BE2C (cell line): Measurements from ENCODE around the gene RNF152.

ENCODE experiments used
- DNase-seq: peaks from one replicate; pipeline ENCODE4 v3.0.0-alpha.2; 2020
- H3K27me3 ChIP-seq: fragments of 250-450 bp; sonication (Bioruptor Pico); 2 replicates; pipeline ENCODE4 v1.5.1; 2020; ENCODE audit warnings: mild to moderate bottlenecking
- H3K36me3 ChIP-seq: fragments of 250-450 bp; sonication (Bioruptor Pico); 2 replicates; pipeline ENCODE4 v1.5.1; 2020; ENCODE audit warnings: mild to moderate bottlenecking
- H3K4me1 ChIP-seq: fragments of 250-450 bp; sonication (Bioruptor Pico); 2 replicates; pipeline ENCODE4 v1.5.1; 2020
- H3K4me3 ChIP-seq: 2 replicates; pipeline ENCODE4 v1.5.1; 2011; ENCODE audit warnings: low read depth, low read length
- H3K9me3 ChIP-seq: fragments of 250-450 bp; sonication (Bioruptor Pico); 2 replicates; pipeline ENCODE4 v1.5.1; 2020
- TF ChIP-seq, protein P1 (sequence below): IDR thresholded peaks from 2 replicates; pipeline ENCODE4 v1.5.1; 2012; ENCODE audit warnings: mild to moderate bottlenecking, low read depth, low read length

The RNF152 gene

DNA sequence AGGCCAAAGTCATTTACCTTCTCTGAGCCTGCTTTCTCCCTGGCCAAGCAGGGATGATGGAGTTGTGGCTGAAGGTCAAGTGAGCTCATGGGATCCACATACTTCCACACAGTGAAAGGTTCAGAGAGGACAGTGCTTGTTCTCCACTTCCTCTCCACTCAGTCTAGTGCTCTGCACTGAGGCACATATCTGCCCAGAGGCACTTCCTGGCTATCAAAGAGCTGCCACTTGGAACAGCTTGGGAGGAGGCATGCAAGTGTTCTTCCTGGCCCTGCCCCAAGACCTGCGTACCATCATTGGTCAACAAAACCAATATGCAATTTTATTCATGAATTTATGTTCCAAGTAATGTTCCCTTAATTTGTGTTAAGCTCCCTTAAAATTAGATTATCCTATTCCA is 71.9 kb downstream of the RNF152 start:
- no peak for DNase-seq
- H3K27me3 ChIP-seq, result no peaks in the 10 kb centered on the region
- H3K36me3 ChIP-seq, result no peaks in the 10 kb centered on the region
- no peaks in the 10 kb centered on the region for H3K4me1 ChIP-seq
- no peaks in the 10 kb centered on the region for H3K9me3 ChIP-seq
- TF ChIP-seq, protein P1, sequence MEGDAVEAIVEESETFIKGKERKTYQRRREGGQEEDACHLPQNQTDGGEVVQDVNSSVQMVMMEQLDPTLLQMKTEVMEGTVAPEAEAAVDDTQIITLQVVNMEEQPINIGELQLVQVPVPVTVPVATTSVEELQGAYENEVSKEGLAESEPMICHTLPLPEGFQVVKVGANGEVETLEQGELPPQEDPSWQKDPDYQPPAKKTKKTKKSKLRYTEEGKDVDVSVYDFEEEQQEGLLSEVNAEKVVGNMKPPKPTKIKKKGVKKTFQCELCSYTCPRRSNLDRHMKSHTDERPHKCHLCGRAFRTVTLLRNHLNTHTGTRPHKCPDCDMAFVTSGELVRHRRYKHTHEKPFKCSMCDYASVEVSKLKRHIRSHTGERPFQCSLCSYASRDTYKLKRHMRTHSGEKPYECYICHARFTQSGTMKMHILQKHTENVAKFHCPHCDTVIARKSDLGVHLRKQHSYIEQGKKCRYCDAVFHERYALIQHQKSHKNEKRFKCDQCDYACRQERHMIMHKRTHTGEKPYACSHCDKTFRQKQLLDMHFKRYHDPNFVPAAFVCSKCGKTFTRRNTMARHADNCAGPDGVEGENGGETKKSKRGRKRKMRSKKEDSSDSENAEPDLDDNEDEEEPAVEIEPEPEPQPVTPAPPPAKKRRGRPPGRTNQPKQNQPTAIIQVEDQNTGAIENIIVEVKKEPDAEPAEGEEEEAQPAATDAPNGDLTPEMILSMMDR, result no peak
- no peak overlapping the region for H3K4me3 ChIP-seq

DNA sequence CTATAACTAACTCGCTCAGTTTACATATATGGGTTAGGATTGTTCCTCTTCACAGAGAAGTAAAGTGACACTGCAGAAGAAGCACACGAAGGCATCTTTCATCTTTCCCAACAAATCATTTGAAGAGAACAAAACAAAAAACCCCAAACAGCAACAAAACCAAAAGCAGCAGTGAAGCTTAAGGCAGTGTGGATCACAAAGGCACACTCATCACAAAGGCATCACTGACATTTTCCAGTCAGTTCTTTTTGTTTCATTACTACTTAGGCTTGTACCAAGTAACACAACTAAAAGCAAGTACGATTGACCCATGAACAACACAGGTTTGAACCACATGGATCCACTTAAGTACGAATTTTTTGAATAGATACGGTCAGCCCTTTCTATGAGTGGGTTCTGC is 75.7 kb downstream of the RNF152 start:
- H3K36me3 ChIP-seq, result no peaks in the 10 kb centered on the region
- H3K9me3 ChIP-seq, result no peaks in the 10 kb centered on the region
- DNase-seq, result no peak
- no peak overlapping the region for H3K4me3 ChIP-seq
- no peaks in the 10 kb centered on the region for H3K4me1 ChIP-seq
- TF ChIP-seq, protein P1, result no peak
- no peaks in the 10 kb centered on the region for H3K27me3 ChIP-seq

DNA sequence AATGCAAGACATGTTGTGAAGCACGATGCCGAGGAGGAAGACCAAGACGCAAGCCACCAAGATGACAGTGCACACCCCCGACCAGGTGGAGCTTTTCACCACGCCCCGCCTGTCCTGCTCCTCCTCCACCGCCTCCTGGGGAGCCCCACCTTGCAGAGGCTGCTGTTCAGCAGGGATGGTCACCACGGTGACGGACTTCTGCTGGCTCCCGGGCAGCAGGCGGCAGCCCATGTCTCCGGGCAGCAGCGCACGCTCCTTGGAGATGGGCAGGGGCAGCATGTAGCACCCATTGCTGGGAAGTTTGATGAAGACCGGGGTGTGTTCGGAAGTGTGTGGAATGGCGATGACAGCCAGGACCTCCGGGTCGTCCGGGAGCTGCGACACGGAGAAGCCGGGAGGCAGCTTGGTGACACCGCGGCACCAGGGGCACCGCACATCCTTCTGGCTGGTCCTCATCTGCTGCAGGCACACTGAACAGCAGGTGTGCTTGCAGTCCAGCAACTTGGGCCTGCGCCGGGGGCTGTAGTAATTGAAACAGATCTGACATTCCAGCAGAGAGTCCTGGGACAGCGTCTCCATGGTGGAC is 76.8 kb downstream of the RNF152 start:
- H3K36me3 ChIP-seq, result no peaks in the 10 kb centered on the region
- TF ChIP-seq, protein P1, result no peak
- no peak for DNase-seq
- H3K4me1 ChIP-seq, result no peaks in the 10 kb centered on the region
- H3K9me3 ChIP-seq, result no peaks in the 10 kb centered on the region
- no peak overlapping the region for H3K4me3 ChIP-seq
- H3K27me3 ChIP-seq, result no peaks in the 10 kb centered on the region

DNA sequence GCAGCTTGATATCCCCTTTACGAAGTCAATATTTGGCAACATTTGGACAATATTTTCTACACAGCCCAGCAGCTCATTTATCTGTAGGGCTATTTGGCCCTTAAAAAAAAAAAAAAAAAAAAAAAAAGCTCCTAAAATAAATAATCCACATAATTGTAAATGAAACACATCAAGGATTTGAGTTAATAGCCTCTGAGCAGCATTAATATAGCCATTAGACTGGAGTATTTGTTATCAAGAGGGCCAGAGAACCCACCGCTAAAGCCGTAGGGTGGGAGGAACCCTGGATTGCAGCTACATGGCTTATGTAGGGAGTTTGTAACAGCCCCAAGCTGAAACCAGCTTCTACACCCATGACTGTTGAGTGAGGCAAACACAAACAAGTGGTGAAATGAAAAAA is 84.5 kb downstream of the RNF152 start:
- Histone ChIP-seq H3K4me1 (no peaks in the 10 kb centered on the region), H3K27me3 (no peaks in the 10 kb centered on the region), H3K9me3 (no peaks in the 10 kb centered on the region), H3K36me3 (no peaks in the 10 kb centered on the region), H3K4me3 (no peak overlapping the region)
- TF ChIP-seq, protein P1, result no peak
- DNase-seq, result no peak

DNA sequence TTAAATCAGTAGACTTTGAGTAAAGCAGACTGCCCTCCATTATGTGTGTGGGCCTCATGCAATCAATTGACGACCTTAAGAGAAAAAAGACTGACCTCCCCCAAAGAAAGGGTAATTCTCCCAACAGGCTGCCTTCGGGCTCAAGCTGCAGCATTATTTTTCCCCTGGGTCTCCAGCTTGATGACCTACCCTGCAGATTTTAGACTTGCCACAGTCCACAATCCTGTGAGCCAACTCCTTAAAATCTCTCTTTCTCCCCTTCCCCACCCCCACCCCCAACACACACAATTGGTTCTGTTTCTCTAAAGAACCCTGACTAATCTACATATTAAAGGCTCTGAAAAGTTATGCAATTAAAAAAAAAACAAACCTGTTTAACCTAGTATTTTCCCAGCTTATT is 89.4 kb downstream of the RNF152 start:
- no peak for DNase-seq
- no peaks in the 10 kb centered on the region for H3K27me3 ChIP-seq
- H3K4me3 ChIP-seq, result no peak overlapping the region
- TF ChIP-seq, protein P1, result no peak
- no peaks in the 10 kb centered on the region for H3K9me3 ChIP-seq
- H3K36me3 ChIP-seq, result no peaks in the 10 kb centered on the region
- no peaks in the 10 kb centered on the region for H3K4me1 ChIP-seq

DNA sequence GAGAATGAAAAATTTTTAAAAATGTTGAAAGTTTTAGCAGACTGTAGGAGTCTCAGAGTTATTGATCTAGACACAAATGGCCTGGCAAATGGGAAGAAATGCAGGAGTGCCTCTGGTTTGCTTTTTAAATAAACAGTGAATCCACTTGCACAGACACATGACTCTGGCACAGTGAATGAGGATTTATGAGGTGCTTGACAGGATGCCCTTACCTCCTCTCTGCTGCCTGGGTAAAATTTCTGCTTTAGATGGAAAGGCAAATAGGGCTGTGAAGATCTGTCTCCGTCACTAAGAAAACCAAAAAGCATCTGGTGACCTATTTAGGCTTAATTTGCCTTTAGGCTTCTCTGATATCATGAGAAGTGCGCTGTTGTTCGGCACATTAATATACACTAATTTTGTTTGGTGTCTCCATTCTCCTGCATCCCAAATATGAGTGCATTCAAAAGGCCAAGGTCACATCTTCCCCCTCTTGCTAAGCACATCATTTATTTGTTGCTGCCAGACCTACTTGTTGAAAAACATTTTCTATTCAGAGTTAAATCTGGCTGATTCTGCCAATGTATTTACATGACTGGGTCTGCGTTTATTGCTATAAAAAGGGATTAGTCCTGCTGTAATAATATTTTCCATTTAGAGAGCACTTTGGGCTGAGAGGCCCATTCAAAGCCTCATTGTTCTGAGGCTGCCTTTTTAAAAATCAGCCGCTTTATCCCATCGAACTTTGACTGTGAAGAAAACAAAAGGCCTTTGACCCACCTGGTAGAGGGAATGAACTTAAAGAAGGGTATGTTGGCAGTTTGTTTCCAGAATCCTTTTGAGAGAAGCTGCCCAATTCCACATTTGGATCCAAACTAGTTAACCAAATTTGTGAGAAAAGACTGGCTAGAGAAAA is 94.9 kb downstream of the RNF152 start:
- DNase-seq, result no peak
- TF ChIP-seq, protein P1, result no peak
- H3K36me3 ChIP-seq, result no peaks in the 10 kb centered on the region
- H3K4me1 ChIP-seq, result no peaks in the 10 kb centered on the region
- H3K9me3 ChIP-seq, result no peaks in the 10 kb centered on the region
- no peaks in the 10 kb centered on the region for H3K27me3 ChIP-seq
- H3K4me3 ChIP-seq, result no peak overlapping the region
